Measurements from ENCODE around the gene KSR2.

- no peak for TF ChIP-seq CTCF (IDR thresholded peaks at IDR 0.05; ENCODE audit: low read depth, low read length)
- TF ChIP-seq EZH2phosphoT487 (IDR thresholded peaks at IDR 0.05; ENCODE audit: low read depth), result no peak
Observed at GRCh38 chr12:117453961-117454360, 514.8 kb downstream of the KSR2 start.

All from OCI-LY3 (cell line).